ENCODE results near the gene NPY4R. TPM values are rescaled to one million over a fixed set of nuclear protein-coding genes. Genes with fewer than 3 reads are reported as not detected.
A peak's percentile ranks its signal among the peaks of the same experiment; 100 is the strongest.
"Not testable (repeated sequence)": the region's sequence is repeated elsewhere in the genome, so short reads cannot be mapped to it uniquely, and the experiment has no call there.

NPY4R gene
- total RNA-seq, 4 donors from 2014 or later = not detected

- WGBS, 2 donors = no CpG with 5 or more reads among the region's 2 CpGs
- H3K4me3 ChIP-seq (replicated peaks in 1 of 3); DNase-seq; intact Hi-C loops (cut with DNase I); H3K27ac ChIP-seq; H3K27me3 ChIP-seq; H3K4me1 ChIP-seq; H3K9me3 ChIP-seq; H3K36me3 ChIP-seq: not testable (repeated sequence)
These were observed 9.8 kb downstream of the NPY4R start for GRCh38 chr10:46455992-46456391.

- H3K9me3 ChIP-seq; H3K4me3 ChIP-seq (replicated peaks in 1 of 3); H3K36me3 ChIP-seq; H3K4me1 ChIP-seq; intact Hi-C loops (cut with DNase I); H3K27me3 ChIP-seq; DNase-seq; H3K27ac ChIP-seq: not testable (repeated sequence)
- WGBS, 2 donors = no CpG with 5 or more reads among the region's 1 CpG
These were observed 14.4 kb downstream of the NPY4R start for GRCh38 chr10:46451365-46451764.

GRCh38 chr10:46450829-46451228, 14.9 kb downstream of the NPY4R start:
- H3K4me3 ChIP-seq (replicated peaks in 1 of 3); H3K36me3 ChIP-seq; H3K27me3 ChIP-seq; H3K9me3 ChIP-seq; H3K27ac ChIP-seq; H3K4me1 ChIP-seq; intact Hi-C loops (cut with DNase I); DNase-seq: not testable (repeated sequence)
- 70 to 88% methylated on average over 6 to 7 of the region's 8 CpGs for WGBS, 2 donors

- DNase-seq; H3K27ac ChIP-seq; intact Hi-C loops (cut with DNase I); H3K4me1 ChIP-seq; H3K27me3 ChIP-seq; H3K9me3 ChIP-seq; H3K36me3 ChIP-seq; H3K4me3 ChIP-seq (replicated peaks in 1 of 3): not testable (repeated sequence)
- 96% methylated on average over 2 of the region's 5 CpGs; no CpG with 5 or more reads in 1 of the 2 donors for WGBS, 2 donors
These were observed 18.3 kb downstream of the NPY4R start for GRCh38 chr10:46447439-46447838.

- H3K4me3 ChIP-seq (replicated peaks in 1 of 3); intact Hi-C loops (cut with DNase I); H3K36me3 ChIP-seq; H3K9me3 ChIP-seq; H3K27ac ChIP-seq; DNase-seq; H3K27me3 ChIP-seq: not testable (repeated sequence)
- 100% methylated on average over 3 of the region's 8 CpGs for WGBS, 2 donors
- peaks cover 7 to 14% of the 10 kb centered on the region in 2 donors for H3K4me1 ChIP-seq
These were observed 20.2 kb downstream of the NPY4R start for GRCh38 chr10:46445389-46446122.

- H3K27ac ChIP-seq = peak overlapping the region; percentile 41 to 70 (median 53)
- peak in 1 of 2 donors; percentile 45 for DNase-seq
- intact Hi-C loops (cut with DNase I); H3K27me3 ChIP-seq; H3K9me3 ChIP-seq; H3K36me3 ChIP-seq; H3K4me3 ChIP-seq (replicated peaks in 1 of 3): not testable (repeated sequence)
- peaks cover 7 to 14% of the 10 kb centered on the region in 2 donors for H3K4me1 ChIP-seq
- WGBS, 2 donors = 30% methylated on average over 1 of the region's 1 CpG; no CpG with 5 or more reads in 1 of the 2 donors
These were observed 22.3 kb downstream of the NPY4R start for GRCh38 chr10:46443422-46443821.

GRCh38 chr10:46442706-46443275, 23.0 kb downstream of the NPY4R start:
- H3K9me3 ChIP-seq; H3K4me3 ChIP-seq (replicated peaks in 1 of 3); intact Hi-C loops (cut with DNase I); H3K27me3 ChIP-seq; H3K36me3 ChIP-seq: not testable (repeated sequence)
- WGBS, 2 donors = 29 to 33% methylated on average over 10 of the region's 10 CpGs
- peak overlapping the region; percentile 53 to 70 (median 68) for H3K27ac ChIP-seq
- peak; percentile 43 to 71 for DNase-seq
- H3K4me1 ChIP-seq = peaks cover 7 to 14% of the 10 kb centered on the region in 2 donors

GRCh38 chr10:46441837-46442278, 23.9 kb downstream of the NPY4R start:
- H3K36me3 ChIP-seq; H3K4me3 ChIP-seq (replicated peaks in 1 of 3); H3K9me3 ChIP-seq; H3K27me3 ChIP-seq; intact Hi-C loops (cut with DNase I): not testable (repeated sequence)
- 30 to 38% methylated on average over 2 to 7 of the region's 7 CpGs for WGBS, 2 donors
- Histone ChIP-seq H3K27ac (peak overlapping the region in 1 of 3 donors; percentile 68), H3K4me1 (peaks cover 7 to 14% of the 10 kb centered on the region in 2 donors)
- peak; percentile 12 to 14 for DNase-seq

- H3K36me3 ChIP-seq; H3K27ac ChIP-seq; H3K4me3 ChIP-seq (replicated peaks in 1 of 3); H3K9me3 ChIP-seq; H3K27me3 ChIP-seq; intact Hi-C loops (cut with DNase I): not testable (repeated sequence)
- H3K4me1 ChIP-seq = peaks cover 7 to 14% of the 10 kb centered on the region in 2 donors
- DNase-seq = peak; percentile 57 to 65
- no CpG with 5 or more reads among the region's 4 CpGs for WGBS, 2 donors
These were observed 24.8 kb downstream of the NPY4R start for GRCh38 chr10:46440942-46441341.

- no CpG with 5 or more reads among the region's 2 CpGs for WGBS, 2 donors
- H3K36me3 ChIP-seq; H3K9me3 ChIP-seq; H3K27me3 ChIP-seq; DNase-seq; H3K4me3 ChIP-seq (replicated peaks in 1 of 3); intact Hi-C loops (cut with DNase I); H3K27ac ChIP-seq; H3K4me1 ChIP-seq: not testable (repeated sequence)
These were observed 42.2 kb downstream of the NPY4R start for GRCh38 chr10:46423550-46423949.

GRCh38 chr10:46419570-46420379, 46.0 kb downstream of the NPY4R start:
- DNase-seq; H3K27ac ChIP-seq; H3K4me1 ChIP-seq; intact Hi-C loops (cut with DNase I); H3K27me3 ChIP-seq; H3K4me3 ChIP-seq (replicated peaks in 1 of 3); H3K36me3 ChIP-seq; H3K9me3 ChIP-seq: not testable (repeated sequence)
- WGBS, 2 donors = 59 to 77% methylated on average over 4 of the region's 13 CpGs

GRCh38 chr10:46418283-46418682, 47.5 kb downstream of the NPY4R start:
- H3K27ac ChIP-seq; intact Hi-C loops (cut with DNase I); H3K9me3 ChIP-seq; H3K27me3 ChIP-seq; H3K4me3 ChIP-seq (replicated peaks in 1 of 3); H3K4me1 ChIP-seq; H3K36me3 ChIP-seq; DNase-seq: not testable (repeated sequence)
- WGBS, 2 donors = 75 to 90% methylated on average over 4 to 5 of the region's 7 CpGs

All from thyroid gland (tissue), 4 donors.